Neural cell (in vitro differentiated cells): ENCODE measurements around the gene GNAL. TPM values are rescaled to one million over a fixed set of nuclear protein-coding genes. Genes with fewer than 3 reads are reported as not detected.
"Not testable (repeated sequence)": the region's sequence is repeated elsewhere in the genome, so short reads cannot be mapped to it uniquely, and the experiment has no call there.

Experiments
- H2AFZ ChIP-seq: fragments of 200-600, 300-800 bp; sonication (generic), shearing (Covaris generic); 2 replicates; pipeline ENCODE4 v1.6.0; 2014; ENCODE audit warnings: low read depth, mild to moderate bottlenecking, antibody characterized with exemption, low read length, moderate library complexity
- H3F3A ChIP-seq: fragments of 200-600 bp; shearing (Covaris generic); 2 replicates; pipeline ENCODE4 v1.6.1; 2016; ENCODE audit warnings: mild to moderate bottlenecking, moderate library complexity, mixed read lengths, antibody characterized with exemption, low read length; ENCODE audit not compliant: insufficient read depth, poor library complexity, severe bottlenecking
- H3K27ac ChIP-seq: fragments of 200-600, 300-800 bp; sonication (generic), shearing (Covaris generic); 2 replicates; pipeline ENCODE4 v1.5.1; 2014; ENCODE audit warnings: mild to moderate bottlenecking, low read length, moderate library complexity
- H3K27me3 ChIP-seq: fragments of 300-800, 200-600 bp; sonication (generic), shearing (Covaris generic); 2 replicates; pipeline ENCODE4 v1.6.0; 2014; ENCODE audit warnings: mild to moderate bottlenecking, low read depth, low read length, moderate library complexity; ENCODE audit not compliant: insufficient read depth
- H3K36me3 ChIP-seq: fragments of 300-800, 200-600 bp; sonication (generic), shearing (Covaris generic); 2 replicates; pipeline ENCODE4 v1.5.1; 2014; ENCODE audit warnings: mild to moderate bottlenecking, antibody characterized with exemption, low read length, moderate library complexity; ENCODE audit not compliant: insufficient read depth
- H3K4me2 ChIP-seq: fragments of 300-800, 200-600 bp; sonication (generic), shearing (Covaris generic); 2 replicates; pipeline ENCODE4 v1.6.0; 2014; ENCODE audit warnings: mild to moderate bottlenecking, low read length
- H3K4me3 ChIP-seq: fragments of 300-800, 200-600 bp; sonication (generic), shearing (Covaris generic); 2 replicates; pipeline ENCODE4 v1.5.1; 2014; ENCODE audit warnings: mild to moderate bottlenecking, low read length, moderate library complexity
- H3K79me2 ChIP-seq: fragments of 200-600 bp; shearing (Covaris generic); replicated peaks from 2 replicates; pipeline ENCODE4 v1.6.0; 2014; ENCODE audit warnings: mild to moderate bottlenecking, low read length, moderate library complexity; ENCODE audit not compliant: insufficient read depth
- H3K9ac ChIP-seq: fragments of 300-800, 200-600 bp; sonication (generic), shearing (Covaris generic); 2 replicates; pipeline ENCODE4 v1.6.1; 2016; ENCODE audit warnings: mild to moderate bottlenecking, low read length, mixed read lengths
- H3K9me2 ChIP-seq: fragments of 200-600 bp; shearing (Covaris generic); 2 replicates; pipeline ENCODE4 v1.6.1; 2016; ENCODE audit warnings: mild to moderate bottlenecking, low read length, mixed read lengths; ENCODE audit not compliant: insufficient read depth
- H3K9me3 ChIP-seq: fragments of 200-600, 300-800 bp; sonication (generic), shearing (Covaris generic); 2 replicates; pipeline ENCODE4 v1.6.1; 2016; ENCODE audit warnings: mild to moderate bottlenecking, mixed run types, low read length, moderate library complexity, mixed read lengths
- H4K20me1 ChIP-seq: fragments of 200-600 bp; shearing (Covaris generic); 2 replicates; pipeline ENCODE4 v1.6.1; 2016; ENCODE audit warnings: mild to moderate bottlenecking, mixed run types; ENCODE audit not compliant: insufficient read depth
- EP300 ChIP-seq: fragments of 450-650 bp; conservative IDR thresholded peaks from 2 replicates; pipeline ENCODE4 v1.6.1; 2014; ENCODE audit warnings: antibody characterized with exemption, mild to moderate bottlenecking, moderate library complexity; ENCODE audit not compliant: poor library complexity, severe bottlenecking
- EZH2 ChIP-seq: fragments of 200-600, 300-800 bp; shearing (Covaris generic), sonication (generic); IDR thresholded peaks from 2 replicates; pipeline ENCODE4 v1.6.1; 2014; ENCODE audit warnings: antibody characterized with exemption, low read length, borderline replicate concordance, mild to moderate bottlenecking; ENCODE audit not compliant: insufficient read depth, poor library complexity, severe bottlenecking
- MXI1 ChIP-seq: fragments of 450-650 bp; conservative IDR thresholded peaks from 2 replicates; pipeline ENCODE4 v1.6.1; 2014; ENCODE audit warnings: antibody characterized with exemption, mild to moderate bottlenecking; ENCODE audit not compliant: poor library complexity, severe bottlenecking
- POLR2AphosphoS5 ChIP-seq: IDR thresholded peaks from 2 replicates; pipeline ENCODE4 v1.6.1; 2012
- RAD21 ChIP-seq: fragments of 450-650 bp; conservative IDR thresholded peaks from 2 replicates; pipeline ENCODE4 v1.6.1; 2014; ENCODE audit warnings: antibody characterized with exemption, mild to moderate bottlenecking, moderate library complexity
- REST ChIP-seq: IDR thresholded peaks from 2 replicates; pipeline ENCODE4 v1.6.1; 2012; ENCODE audit warnings: borderline replicate concordance
- SMC3 ChIP-seq: fragments of 450-650 bp; conservative IDR thresholded peaks from 2 replicates; pipeline ENCODE4 v1.6.1; 2014; ENCODE audit warnings: antibody characterized with exemption, mild to moderate bottlenecking, moderate library complexity; ENCODE audit not compliant: poor library complexity
- TAF1 ChIP-seq: IDR thresholded peaks from 2 replicates; pipeline ENCODE4 v1.6.1; 2012; ENCODE audit warnings: low read depth
- polyA minus RNA-seq: library from RNA; depleted of rRNA, polyadenylated mRNA; stranded (reverse); fragments of >200 nt; gene quantifications from 2 replicates; pipeline ENCODE4 v1.2.3, GENCODE V29; 2014
- polyA plus RNA-seq: library from polyadenylated mRNA; depleted of rRNA; stranded (reverse); fragments of >200 nt; gene quantifications from 2 replicates; pipeline ENCODE4 v1.2.3, GENCODE V29; 2014
- TF ChIP-seq, protein P1 (sequence below): fragments of 450-650 bp; IDR thresholded peaks from 2 replicates; pipeline ENCODE4 v1.5.1; 2014; ENCODE audit warnings: antibody characterized with exemption, mild to moderate bottlenecking, moderate library complexity; ENCODE audit not compliant: poor library complexity, severe bottlenecking

GNAL gene
- polyA plus RNA-seq (16.7 and 17.3 TPM in 2 replicates), polyA minus RNA-seq (31.2 and 53.3 TPM in 2 replicates)

- TF ChIP-seq REST (no peak), EP300 (peak; percentile 59), TAF1 (peak; percentile 10), POLR2AphosphoS5 (peak; percentile 57), SMC3 (peak; percentile 65), RAD21 (peak; percentile 54), MXI1 (peak; percentile 63), EZH2 (no peak)
- TF ChIP-seq, protein P1, sequence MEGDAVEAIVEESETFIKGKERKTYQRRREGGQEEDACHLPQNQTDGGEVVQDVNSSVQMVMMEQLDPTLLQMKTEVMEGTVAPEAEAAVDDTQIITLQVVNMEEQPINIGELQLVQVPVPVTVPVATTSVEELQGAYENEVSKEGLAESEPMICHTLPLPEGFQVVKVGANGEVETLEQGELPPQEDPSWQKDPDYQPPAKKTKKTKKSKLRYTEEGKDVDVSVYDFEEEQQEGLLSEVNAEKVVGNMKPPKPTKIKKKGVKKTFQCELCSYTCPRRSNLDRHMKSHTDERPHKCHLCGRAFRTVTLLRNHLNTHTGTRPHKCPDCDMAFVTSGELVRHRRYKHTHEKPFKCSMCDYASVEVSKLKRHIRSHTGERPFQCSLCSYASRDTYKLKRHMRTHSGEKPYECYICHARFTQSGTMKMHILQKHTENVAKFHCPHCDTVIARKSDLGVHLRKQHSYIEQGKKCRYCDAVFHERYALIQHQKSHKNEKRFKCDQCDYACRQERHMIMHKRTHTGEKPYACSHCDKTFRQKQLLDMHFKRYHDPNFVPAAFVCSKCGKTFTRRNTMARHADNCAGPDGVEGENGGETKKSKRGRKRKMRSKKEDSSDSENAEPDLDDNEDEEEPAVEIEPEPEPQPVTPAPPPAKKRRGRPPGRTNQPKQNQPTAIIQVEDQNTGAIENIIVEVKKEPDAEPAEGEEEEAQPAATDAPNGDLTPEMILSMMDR = peak; percentile 4
- no peaks in the 10 kb centered on the region for H4K20me1 ChIP-seq
- no peaks in the 10 kb centered on the region for H3F3A ChIP-seq
- H3K4me2 ChIP-seq = peak within 1 kb of the TSS; percentile 62
- H3K27ac ChIP-seq = no peak within 1 kb of the TSS
- H2AFZ ChIP-seq = peak within 1 kb of the TSS; percentile 33
- H3K9me2 ChIP-seq = no peaks in the 10 kb centered on the region
- H3K9me3 ChIP-seq = no peaks in the 10 kb centered on the region
- H3K4me3 ChIP-seq = peak within 1 kb of the TSS; percentile 83
- peaks cover 10% of the 10 kb centered on the region for H3K27me3 ChIP-seq
- H3K9ac ChIP-seq = peak within 1 kb of the TSS; percentile 71
- no peaks in the 10 kb centered on the region for H3K79me2 ChIP-seq
- no peaks in the 10 kb centered on the region for H3K36me3 ChIP-seq
Measured at GRCh38 chr18:11688972-11689668, at the start of gene GNAL. Gene GNAL, plus strand, starts transcription at chr18:11689264. Its CDS starts 300 bp downstream, at chr18:11689564.

DNA sequence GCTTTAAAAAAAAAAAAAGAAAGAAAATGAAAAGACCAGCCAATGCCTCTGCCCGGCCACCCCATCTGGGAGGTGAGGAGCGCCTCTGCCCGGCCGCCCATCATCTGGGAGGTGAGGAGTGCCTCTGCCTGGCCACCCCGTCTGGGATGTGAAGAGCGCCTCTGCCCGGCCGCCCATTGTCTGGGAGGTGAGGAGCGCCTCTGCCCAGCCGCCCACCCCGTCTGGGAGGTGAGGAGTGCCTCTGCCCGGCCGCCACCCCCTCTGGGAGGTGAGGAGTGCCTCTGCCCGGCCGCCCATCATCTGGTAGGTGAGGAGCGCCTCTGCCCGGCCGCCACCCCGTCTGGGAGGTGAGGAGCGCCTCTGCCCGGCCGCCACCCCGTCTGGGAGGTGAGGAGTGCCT is 41.8 kb upstream of the GNAL start:
- not testable (repeated sequence) for H3K9me3 ChIP-seq, H3K4me3 ChIP-seq, H3K79me2 ChIP-seq, H3K9me2 ChIP-seq, H3K4me2 ChIP-seq, H3K27ac ChIP-seq, H4K20me1 ChIP-seq, H3K27me3 ChIP-seq, H3F3A ChIP-seq, H3K9ac ChIP-seq, H3K36me3 ChIP-seq, H2AFZ ChIP-seq

- H3K36me3 ChIP-seq, H3K27me3 ChIP-seq, H3K9me2 ChIP-seq, H3K4me3 ChIP-seq, H3F3A ChIP-seq, H3K9me3 ChIP-seq, H3K9ac ChIP-seq, H2AFZ ChIP-seq, H4K20me1 ChIP-seq, H3K79me2 ChIP-seq, H3K4me2 ChIP-seq, H3K27ac ChIP-seq: not testable (repeated sequence)
Measured at GRCh38 chr18:11647804-11648203, 41.3 kb upstream of the GNAL start.
